Breast epithelium (tissue), 3 donors: ENCODE data around the gene SNX14.

ENCODE experiments used
- CTCF ChIP-seq, 3 donors: fragments of 450-650 bp; IDR thresholded peaks; one replicate each; pipeline ENCODE4 v1.5.1; 2016 to 2017; ENCODE audit warnings: antibody characterized with exemption in 3 of 3, mild to moderate bottlenecking in 3 of 3, moderate library complexity in 3 of 3
- POLR2A ChIP-seq: fragments of 450-650 bp; IDR thresholded peaks from one replicate; pipeline ENCODE4 v1.6.1; 2016; ENCODE audit warnings: antibody characterized with exemption, mild to moderate bottlenecking, moderate library complexity
- POLR2AphosphoS5 ChIP-seq, 3 donors: sonication (generic); formaldehyde crosslinking; IDR thresholded peaks; one replicate each; pipeline ENCODE4 v1.6.1; 2017; ENCODE audit warnings: antibody characterized with exemption in 3 of 3

GRCh38 chr6:85574932-85575598 lies 18.6 kb downstream of the SNX14 start:
- TF ChIP-seq POLR2AphosphoS5 (IDR thresholded peaks at IDR 0.05) (no peak), CTCF (IDR thresholded peaks at IDR 0.05) (no peak), POLR2A (no peak)
